Vagina (tissue), 2 donors: ENCODE results near the gene CD151. TPM values are rescaled to one million over a fixed set of nuclear protein-coding genes. Genes with fewer than 3 reads are reported as not detected.

Source experiments
- DNase-seq, 2 donors: peaks; one replicate each; pipeline ENCODE4 v3.0.0-alpha.2; 2017; ENCODE audit errors: extremely low spot score in 2 of 2
- H3K27ac ChIP-seq: fragments of 200-600 bp; sonication (generic); one replicate; pipeline ENCODE4 v1.5.1; 2019
- H3K27me3 ChIP-seq: fragments of 200-600 bp; sonication (generic); one replicate; pipeline ENCODE4 v1.5.1; 2019
- H3K36me3 ChIP-seq, 2 donors: fragments of 200-600 bp; sonication (generic); one replicate each; pipeline ENCODE4 v1.5.1; 2017 to 2019
- H3K4me1 ChIP-seq: fragments of 200-600 bp; sonication (generic); one replicate; pipeline ENCODE4 v1.5.1; 2019
- H3K4me3 ChIP-seq, 2 donors: fragments of 200-600 bp; sonication (generic); 1 replicate in 1 of 2; 2 replicates in 1 of 2; pipeline ENCODE4 v1.5.1; 2016 to 2019
- H3K9me3 ChIP-seq: fragments of 200-600 bp; sonication (generic); one replicate; pipeline ENCODE4 v1.5.1; 2019
- POLR2A ChIP-seq, 2 donors: fragments of 450-650 bp; IDR thresholded peaks; one replicate each; pipeline ENCODE4 v1.6.1; 2017; ENCODE audit warnings: antibody characterized with exemption in 2 of 2, mild to moderate bottlenecking in 2 of 2, moderate library complexity in 2 of 2
- POLR2AphosphoS5 ChIP-seq, 2 donors: sonication (generic); formaldehyde crosslinking; IDR thresholded peaks; one replicate each; pipeline ENCODE4 v1.9.0; 2017; ENCODE audit warnings: antibody characterized with exemption in 2 of 2, mild to moderate bottlenecking in 2 of 2, low read depth in 1 of 2; ENCODE audit not compliant: insufficient read depth in 1 of 2
- intact Hi-C: fragments of 100-400 bp; cut with DNase I; formaldehyde crosslinking; loops from one replicate; pipeline ENCODE4 v1.15.1; 2023
- total RNA-seq: library from RNA; depleted of rRNA; stranded (reverse); fragments of >200 nt; gene quantifications from one replicate; pipeline ENCODE4 v1.2.3, GENCODE V29; 2016
- TF ChIP-seq, protein P1 (sequence below), 3 experiments: fragments of 450-650 bp in 2 of 3; fragments of 200-600 bp in 1 of 3; sonication (generic) in 1 of 3; IDR thresholded peaks; one replicate each; pipeline ENCODE4 v1.5.1; 2017 to 2019; ENCODE audit warnings: antibody characterized with exemption in 3 of 3, mild to moderate bottlenecking in 2 of 3, moderate library complexity in 2 of 3

CD151 gene
- total RNA-seq, 1 donor from 2014 or later = 150 TPM

DNA sequence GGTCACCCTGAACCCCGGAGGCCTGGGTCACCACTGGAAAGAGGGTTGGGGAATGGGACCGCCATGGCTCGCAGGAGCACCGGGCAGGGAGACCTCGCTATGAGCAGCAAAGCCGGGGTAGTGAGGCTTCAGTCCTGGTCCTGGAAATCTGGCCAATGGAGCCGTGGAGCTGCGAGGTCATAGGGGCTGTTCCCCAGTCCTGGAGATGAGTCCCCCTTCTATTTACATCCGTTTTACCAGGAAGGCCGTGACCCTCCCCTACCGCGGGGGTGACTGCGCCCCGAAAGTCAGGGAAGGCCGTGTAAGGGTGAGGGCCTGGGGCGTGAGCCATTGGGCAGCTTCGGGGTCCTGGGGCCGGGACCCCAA lies 28.2 kb upstream of the CD151 start:
- H3K27ac ChIP-seq = peak overlapping the region; percentile 88
- intact Hi-C loops = no loop called here
- H3K36me3 ChIP-seq = peaks cover 0 to 13% of the 10 kb centered on the region in 2 donors
- TF ChIP-seq POLR2A (IDR thresholded peaks at IDR 0.05) (no peak), POLR2AphosphoS5 (IDR thresholded peaks at IDR 0.05; ENCODE audit: insufficient read depth in 1 of 2, low read depth in 1 of 2) (no peak)
- TF ChIP-seq, protein P1, sequence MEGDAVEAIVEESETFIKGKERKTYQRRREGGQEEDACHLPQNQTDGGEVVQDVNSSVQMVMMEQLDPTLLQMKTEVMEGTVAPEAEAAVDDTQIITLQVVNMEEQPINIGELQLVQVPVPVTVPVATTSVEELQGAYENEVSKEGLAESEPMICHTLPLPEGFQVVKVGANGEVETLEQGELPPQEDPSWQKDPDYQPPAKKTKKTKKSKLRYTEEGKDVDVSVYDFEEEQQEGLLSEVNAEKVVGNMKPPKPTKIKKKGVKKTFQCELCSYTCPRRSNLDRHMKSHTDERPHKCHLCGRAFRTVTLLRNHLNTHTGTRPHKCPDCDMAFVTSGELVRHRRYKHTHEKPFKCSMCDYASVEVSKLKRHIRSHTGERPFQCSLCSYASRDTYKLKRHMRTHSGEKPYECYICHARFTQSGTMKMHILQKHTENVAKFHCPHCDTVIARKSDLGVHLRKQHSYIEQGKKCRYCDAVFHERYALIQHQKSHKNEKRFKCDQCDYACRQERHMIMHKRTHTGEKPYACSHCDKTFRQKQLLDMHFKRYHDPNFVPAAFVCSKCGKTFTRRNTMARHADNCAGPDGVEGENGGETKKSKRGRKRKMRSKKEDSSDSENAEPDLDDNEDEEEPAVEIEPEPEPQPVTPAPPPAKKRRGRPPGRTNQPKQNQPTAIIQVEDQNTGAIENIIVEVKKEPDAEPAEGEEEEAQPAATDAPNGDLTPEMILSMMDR (IDR thresholded peaks at IDR 0.05) = no peak
- H3K4me1 ChIP-seq = peaks cover 27% of the 10 kb centered on the region
- no peaks in the 10 kb centered on the region for H3K9me3 ChIP-seq
- no peak for DNase-seq
- no peaks in the 10 kb centered on the region for H3K27me3 ChIP-seq
- peak overlapping the region; percentile 49 to 54 for H3K4me3 ChIP-seq

- no peaks in the 10 kb centered on the region for H3K9me3 ChIP-seq
- peaks cover 0 to 28% of the 10 kb centered on the region in 2 donors for H3K36me3 ChIP-seq
- intact Hi-C loops = loop anchor here (5.0 kb wide), 1 partner anchor 34 kb away; the partner anchor contains the start of genes POLR2L and TSPAN4
- DNase-seq = peak in 1 of 2 donors; percentile 95
- no peaks in the 10 kb centered on the region for H3K27me3 ChIP-seq
- H3K4me1 ChIP-seq = peaks cover 50% of the 10 kb centered on the region
- peak overlapping the region; percentile 96 for H3K27ac ChIP-seq
- peak overlapping the region; percentile 86 to 98 for H3K4me3 ChIP-seq
- no peak for TF ChIP-seq POLR2A (IDR thresholded peaks at IDR 0.05)
- TF ChIP-seq, protein P1 (IDR thresholded peaks at IDR 0.05) = no peak
- TF ChIP-seq POLR2AphosphoS5 (IDR thresholded peaks at IDR 0.05; ENCODE audit: insufficient read depth in 1 of 2, low read depth in 1 of 2) = no peak
Observed at GRCh38 chr11:808427-809286, 24.1 kb upstream of the CD151 start.

GRCh38 chr11:809287-810039 lies 23.3 kb upstream of the CD151 start, which contains the start of gene RPLP2:
Gene RPLP2 (plus strand): TSS chr11:809967. CDS start chr11:810235, 268 bp downstream.
- Histone ChIP-seq H3K27ac (peak within 1 kb of the TSS; percentile 96), H3K9me3 (no peaks in the 10 kb centered on the region), H3K27me3 (no peaks in the 10 kb centered on the region), H3K4me3 (peak within 1 kb of the TSS; percentile 86 to 98), H3K4me1 (peaks cover 42% of the 10 kb centered on the region), H3K36me3 (peaks cover 0 to 30% of the 10 kb centered on the region in 2 donors)
- DNase-seq = peak in 1 of 2 donors; percentile 99
- TF ChIP-seq, protein P1 (IDR thresholded peaks at IDR 0.05) = peak in 1 of 3 experiments; percentile 4
- peak; percentile 95 to 99 for TF ChIP-seq POLR2AphosphoS5 (IDR thresholded peaks at IDR 0.05; ENCODE audit: insufficient read depth in 1 of 2, low read depth in 1 of 2)
- peak in 1 of 2 donors; percentile 90 for TF ChIP-seq POLR2A (IDR thresholded peaks at IDR 0.05)
- intact Hi-C loops = loop anchor here (5.0 kb wide), 1 partner anchor 33 kb away; the partner anchor contains the start of genes POLR2L and TSPAN4

DNA sequence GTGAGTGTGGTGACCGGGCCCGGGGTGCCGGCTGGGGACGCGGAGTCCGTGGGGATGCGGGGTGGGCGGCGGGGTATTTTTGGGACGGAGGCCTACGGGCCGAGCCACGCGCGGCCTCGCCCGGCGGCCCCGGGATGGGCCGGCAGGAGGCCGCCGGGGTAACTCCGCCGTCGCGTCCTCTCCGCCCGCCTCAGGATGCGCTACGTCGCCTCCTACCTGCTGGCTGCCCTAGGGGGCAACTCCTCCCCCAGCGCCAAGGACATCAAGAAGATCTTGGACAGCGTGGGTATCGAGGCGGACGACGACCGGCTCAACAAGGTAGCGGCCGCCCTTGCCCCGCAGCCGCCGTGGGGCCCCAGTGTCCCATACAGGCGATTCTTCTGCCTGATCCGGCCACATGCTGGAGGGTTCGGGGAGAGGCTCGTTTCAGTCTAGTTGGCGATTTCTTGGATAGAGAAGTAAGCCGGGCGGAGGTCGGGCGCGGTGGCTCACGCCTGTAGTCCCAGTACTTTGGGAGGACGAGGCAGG lies 22.6 kb upstream of the CD151 start:
- Histone ChIP-seq H3K4me3 (peak overlapping the region; percentile 86 to 98), H3K9me3 (no peaks in the 10 kb centered on the region), H3K27me3 (no peaks in the 10 kb centered on the region), H3K27ac (peak overlapping the region; percentile 96), H3K36me3 (peaks cover 0 to 30% of the 10 kb centered on the region in 2 donors), H3K4me1 (peaks cover 37% of the 10 kb centered on the region)
- TF ChIP-seq POLR2A (IDR thresholded peaks at IDR 0.05) = no peak
- TF ChIP-seq POLR2AphosphoS5 (IDR thresholded peaks at IDR 0.05; ENCODE audit: insufficient read depth in 1 of 2, low read depth in 1 of 2) = no peak
- TF ChIP-seq, protein P1 (IDR thresholded peaks at IDR 0.05) = no peak
- intact Hi-C loops = no loop called here
- DNase-seq = no peak
